ENCODE results near the gene AHNAK2.

DNA sequence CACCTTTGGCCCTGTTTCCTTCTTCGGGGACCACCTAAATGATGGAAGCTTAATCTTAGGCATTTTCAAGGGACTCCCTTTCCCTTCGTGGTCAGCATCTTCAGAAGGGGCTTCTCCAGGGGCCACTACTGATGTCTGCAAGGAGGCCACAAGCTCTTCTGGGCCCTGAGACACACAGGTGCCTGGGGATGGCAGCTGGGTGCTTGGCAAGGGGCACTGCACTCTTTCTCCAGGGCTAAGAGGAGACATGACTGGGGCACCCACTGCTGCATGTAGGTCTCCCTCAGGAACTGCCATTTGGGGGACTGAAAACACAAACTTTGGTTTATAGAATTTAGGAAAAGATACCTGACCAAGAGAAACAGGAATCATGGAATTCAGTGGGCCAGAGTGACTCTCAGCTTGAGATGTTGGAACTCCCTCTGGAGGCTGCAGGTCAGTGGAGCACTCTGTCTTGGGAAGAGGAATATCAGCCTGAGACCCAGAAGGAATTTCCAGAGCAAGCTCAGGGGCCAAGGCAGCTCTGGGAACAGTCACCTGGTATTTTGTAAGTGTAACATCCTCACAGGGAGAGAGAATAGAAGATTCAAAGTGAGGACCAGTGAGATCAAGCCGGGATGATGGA lies 37.5 kb downstream of the AHNAK2 start:
- TF ChIP-seq, protein P1, sequence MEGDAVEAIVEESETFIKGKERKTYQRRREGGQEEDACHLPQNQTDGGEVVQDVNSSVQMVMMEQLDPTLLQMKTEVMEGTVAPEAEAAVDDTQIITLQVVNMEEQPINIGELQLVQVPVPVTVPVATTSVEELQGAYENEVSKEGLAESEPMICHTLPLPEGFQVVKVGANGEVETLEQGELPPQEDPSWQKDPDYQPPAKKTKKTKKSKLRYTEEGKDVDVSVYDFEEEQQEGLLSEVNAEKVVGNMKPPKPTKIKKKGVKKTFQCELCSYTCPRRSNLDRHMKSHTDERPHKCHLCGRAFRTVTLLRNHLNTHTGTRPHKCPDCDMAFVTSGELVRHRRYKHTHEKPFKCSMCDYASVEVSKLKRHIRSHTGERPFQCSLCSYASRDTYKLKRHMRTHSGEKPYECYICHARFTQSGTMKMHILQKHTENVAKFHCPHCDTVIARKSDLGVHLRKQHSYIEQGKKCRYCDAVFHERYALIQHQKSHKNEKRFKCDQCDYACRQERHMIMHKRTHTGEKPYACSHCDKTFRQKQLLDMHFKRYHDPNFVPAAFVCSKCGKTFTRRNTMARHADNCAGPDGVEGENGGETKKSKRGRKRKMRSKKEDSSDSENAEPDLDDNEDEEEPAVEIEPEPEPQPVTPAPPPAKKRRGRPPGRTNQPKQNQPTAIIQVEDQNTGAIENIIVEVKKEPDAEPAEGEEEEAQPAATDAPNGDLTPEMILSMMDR (IDR thresholded peaks at IDR 0.05; ENCODE audit: low read length), result no peak
- TF ChIP-seq EZH2 (IDR thresholded peaks at IDR 0.05; ENCODE audit: borderline replicate concordance, low read length), result no peak
